HEK293 (cell line): ENCODE data around the gene LGALS12.

Experiments used
- CTCF ChIA-PET: fragments of 350-600 bp; formaldehyde crosslinking; extraction: SDS; loops from one replicate; lab custom pipeline; 2021; ENCODE audit warnings: antibody characterized with exemption; lab: Yijun Ruan, JAX
- POLR2A ChIA-PET: fragments of 300-600 bp; formaldehyde crosslinking; extraction: SDS; loops from one replicate; lab custom pipeline; 2020; ENCODE audit warnings: antibody characterized with exemption, inconsistent platforms; lab: Yijun Ruan, JAX
- H3K27ac ChIP-seq: fragments of 200-500 bp; sonication (Bioruptor generic); 2 replicates; pipeline ENCODE4 v1.5.1; 2014; ENCODE audit warnings: low read depth, low read length, control low read depth, inconsistent platforms; ENCODE audit errors: extremely low read depth
- H3K36me3 ChIP-seq, 2 experiments: fragments of 200-500 bp in 1 of 2; sonication (Bioruptor generic) in 1 of 2; 1 replicate in 1 of 2; 2 replicates in 1 of 2; pipeline ENCODE4 v1.5.1; 2014 to 2017; ENCODE audit warnings: inconsistent platforms in 2 of 2, low read length in 2 of 2; ENCODE audit not compliant: control insufficient read depth in 2 of 2, insufficient read depth in 1 of 2
- H3K4me1 ChIP-seq: fragments of 200-500 bp; sonication (Bioruptor generic); 2 replicates; pipeline ENCODE4 v1.5.1; 2014; ENCODE audit warnings: mild to moderate bottlenecking, low read length, inconsistent platforms; ENCODE audit not compliant: control insufficient read depth, insufficient read depth
- H3K4me3 ChIP-seq: 2 replicates; pipeline ENCODE4 v1.5.1; 2011; ENCODE audit warnings: low read depth, mild to moderate bottlenecking, control low read depth, low read length, moderate library complexity
- H3K9me3 ChIP-seq: fragments of 200-500 bp; sonication (Bioruptor generic); 2 replicates; pipeline ENCODE4 v1.5.1; 2014; ENCODE audit warnings: low read depth, low read length, inconsistent platforms; ENCODE audit not compliant: control insufficient read depth, insufficient read depth
- ATF2 ChIP-seq: fragments of 450-650 bp; formaldehyde crosslinking; IDR thresholded peaks from 2 replicates; pipeline ENCODE4 v1.5.1; 2016; ENCODE audit warnings: missing biosample characterization, missing genetic modification characterization, low read depth
- ELK4 ChIP-seq: IDR thresholded peaks from 2 replicates; pipeline ENCODE4 v1.6.1; 2011; ENCODE audit warnings: mild to moderate bottlenecking, low read depth, low read length, borderline replicate concordance
- INSM2 ChIP-seq: fragments of 450-650 bp; formaldehyde crosslinking; IDR thresholded peaks from 2 replicates; pipeline ENCODE4 v1.5.1; 2016; ENCODE audit warnings: missing biosample characterization, missing genetic modification characterization
- PRDM10 ChIP-seq: fragments of 450-650 bp; formaldehyde crosslinking; IDR thresholded peaks from 2 replicates; pipeline ENCODE4 v1.5.1; 2016; ENCODE audit warnings: missing biosample characterization, missing genetic modification characterization
- SCRT1 ChIP-seq: fragments of 450-650 bp; formaldehyde crosslinking; IDR thresholded peaks from 2 replicates; pipeline ENCODE4 v1.5.1; 2016; ENCODE audit warnings: missing biosample characterization, missing genetic modification characterization, borderline replicate concordance
- SP7 ChIP-seq: fragments of 450-650 bp; formaldehyde crosslinking; IDR thresholded peaks from 2 replicates; pipeline ENCODE4 v1.5.1; 2016; ENCODE audit warnings: missing biosample characterization, missing genetic modification characterization
- TRIM28 ChIP-seq: IDR thresholded peaks from 2 replicates; pipeline ENCODE4 v1.6.1; 2011; ENCODE audit warnings: low read length, control low read depth, borderline replicate concordance
- ZBTB11 ChIP-seq: fragments of 450-650 bp; formaldehyde crosslinking; conservative IDR thresholded peaks from 2 replicates; pipeline ENCODE4 v1.5.1; 2016; ENCODE audit warnings: low read depth, missing biosample characterization, missing genetic modification characterization
- ZBTB49 ChIP-seq: fragments of 450-650 bp; formaldehyde crosslinking; IDR thresholded peaks from 2 replicates; pipeline ENCODE4 v1.5.1; 2016; ENCODE audit warnings: missing biosample characterization, missing genetic modification characterization, low read depth
- ZBTB8A ChIP-seq: fragments of 450-650 bp; formaldehyde crosslinking; IDR thresholded peaks from 2 replicates; pipeline ENCODE4 v1.5.1; 2016; ENCODE audit warnings: missing biosample characterization, missing genetic modification characterization
- ZNF140 ChIP-seq: fragments of 450-650 bp; formaldehyde crosslinking; IDR thresholded peaks from 2 replicates; pipeline ENCODE4 v1.5.1; 2016; ENCODE audit warnings: missing biosample characterization, missing genetic modification characterization
- ZNF398 ChIP-seq: fragments of 450-650 bp; formaldehyde crosslinking; IDR thresholded peaks from 2 replicates; pipeline ENCODE4 v1.5.1; 2017; ENCODE audit warnings: missing biosample characterization, missing genetic modification characterization
- ZNF639 ChIP-seq: fragments of 450-650 bp; formaldehyde crosslinking; IDR thresholded peaks from 2 replicates; pipeline ENCODE4 v1.5.1; 2016; ENCODE audit warnings: missing biosample characterization, missing genetic modification characterization
- ZSCAN4 ChIP-seq: fragments of 450-650 bp; formaldehyde crosslinking; IDR thresholded peaks from 2 replicates; pipeline ENCODE4 v1.5.1; 2017; ENCODE audit warnings: missing biosample characterization, missing genetic modification characterization
- ZSCAN5A ChIP-seq: fragments of 450-650 bp; formaldehyde crosslinking; IDR thresholded peaks from 2 replicates; pipeline ENCODE4 v1.5.1; 2016; ENCODE audit warnings: missing biosample characterization, missing genetic modification characterization

Gene LGALS12

GRCh38 chr11:63521896-63522295, 16.0 kb downstream of the LGALS12 start (continued):
- TF ChIP-seq ZBTB11 (tag by site-specific recombination) (no peak), ZNF140 (no peak)

GRCh38 chr11:63523151-63523550, 17.3 kb downstream of the LGALS12 start:
- Histone ChIP-seq H3K4me3 (no peak overlapping the region), H3K36me3 (no peaks in the 10 kb centered on the region), H3K9me3 (no peaks in the 10 kb centered on the region), H3K4me1 (no peaks in the 10 kb centered on the region), H3K27ac (no peak overlapping the region)
- CTCF ChIA-PET, result no interaction called here
- POLR2A ChIA-PET, result interaction anchor here (0.6 kb wide), 1 partner anchor 450 kb away, joined by 3 read pairs; no protein-coding TSS in a partner anchor
- TF ChIP-seq PRDM10 (no peak), ELK4 (no peak), ZNF639 (no peak), ZSCAN4 (tag by site-specific recombination) (no peak), ZNF398 (no peak), SCRT1 (tag by site-specific recombination) (no peak), INSM2 (no peak), SP7 (tag by site-specific recombination) (no peak), ZSCAN5A (tag by site-specific recombination) (no peak), ATF2 (no peak), ZBTB49 (no peak), TRIM28 (no peak), ZBTB8A (tag by site-specific recombination) (no peak)
